ENCODE data around the gene LTB4R. TPM values are rescaled to one million over a fixed set of nuclear protein-coding genes. Genes with fewer than 3 reads are reported as not detected.

Gene LTB4R
- polyA plus RNA-seq, 1 experiment, result 0.98 TPM

GRCh38 chr14:24321212-24321975 is 10.1 kb downstream of the LTB4R start:
- no peak for DNase-seq (ENCODE audit: low read depth, low spot score)
- no peak overlapping the region for H3K27ac ChIP-seq (ENCODE audit: low read depth, low read length)
- ChIA-PET POLR2A (interaction anchor here (1.1 kb wide), 1 partner anchor 21 kb away, joined by 3 read pairs; the partner anchor contains the start of gene NOP9), CTCF (interaction anchor here (1.2 to 21.9 kb wide), 5 partner anchors 12 to 112 kb away, joined by 4 to 712 read pairs (median 18); partner anchors contain the start of genes CBLN3, CIDEB, KHNYN and LTB4R2)
- no peak for TF ChIP-seq CTCF (IDR thresholded peaks at IDR 0.05; ENCODE audit: low read depth, low read length)
- no peaks in the 10 kb centered on the region; the same call in 1 of the 2 replicates for H3K9me3 ChIP-seq (ENCODE audit: control insufficient read depth, insufficient read depth, low read length)
- H3K27me3 ChIP-seq (ENCODE audit: control insufficient read depth, insufficient read depth, low read length), result peaks cover 36% of the 10 kb centered on the region
- H3K4me3 ChIP-seq (ENCODE audit: low read depth, low read length), result no peak overlapping the region

- Histone ChIP-seq H3K27ac (ENCODE audit: low read depth, low read length) (no peak overlapping the region), H3K9me3 (ENCODE audit: control insufficient read depth, insufficient read depth, low read length) (no peaks in the 10 kb centered on the region), H3K27me3 (ENCODE audit: control insufficient read depth, insufficient read depth, low read length) (peaks cover 41% of the 10 kb centered on the region), H3K4me3 (ENCODE audit: low read depth, low read length) (no peak overlapping the region)
- no peak for DNase-seq (ENCODE audit: low read depth, low spot score)
- CTCF ChIA-PET, result interaction anchor here (0.6 to 21.9 kb wide), 4 partner anchors 11 to 170 kb away, joined by 3 to 712 read pairs (median 28); partner anchors contain the start of genes CBLN3, CIDEB, KHNYN and LTB4R2
- POLR2A ChIA-PET, result interaction anchor here (1.1 kb wide), 1 partner anchor 23 kb away, joined by 3 read pairs; the partner anchor contains the start of gene NOP9
- TF ChIP-seq CTCF (IDR thresholded peaks at IDR 0.05; ENCODE audit: low read depth, low read length), result no peak
Observed at GRCh38 chr14:24322672-24323071, 11.4 kb downstream of the LTB4R start.

GRCh38 chr14:24323341-24323740 is 12.0 kb downstream of the LTB4R start:
- Histone ChIP-seq H3K4me3 (ENCODE audit: low read depth, low read length) (no peak overlapping the region), H3K27me3 (ENCODE audit: control insufficient read depth, insufficient read depth, low read length) (peaks cover 39% of the 10 kb centered on the region), H3K27ac (ENCODE audit: low read depth, low read length) (no peak overlapping the region), H3K9me3 (ENCODE audit: control insufficient read depth, insufficient read depth, low read length) (no peaks in the 10 kb centered on the region)
- DNase-seq (ENCODE audit: low read depth, low spot score), result no peak
- ChIA-PET POLR2A (no interaction called here), CTCF (interaction anchor here (2.5 to 21.9 kb wide), 3 partner anchors 10 to 110 kb away, joined by 18 to 712 read pairs (median 38); partner anchors contain the start of genes CBLN3, CIDEB, KHNYN and LTB4R2)
- TF ChIP-seq CTCF (IDR thresholded peaks at IDR 0.05; ENCODE audit: low read depth, low read length), result no peak

GRCh38 chr14:24324024-24324423 is 12.7 kb downstream of the LTB4R start:
- Histone ChIP-seq H3K9me3 (ENCODE audit: control insufficient read depth, insufficient read depth, low read length) (no peaks in the 10 kb centered on the region), H3K27ac (ENCODE audit: low read depth, low read length) (no peak overlapping the region), H3K4me3 (ENCODE audit: low read depth, low read length) (no peak overlapping the region), H3K27me3 (ENCODE audit: control insufficient read depth, insufficient read depth, low read length) (peaks cover 34% of the 10 kb centered on the region)
- POLR2A ChIA-PET, result interaction anchor here (1.1 kb wide), 1 partner anchor 114 kb away, joined by 4 read pairs; no protein-coding TSS in a partner anchor
- CTCF ChIA-PET, result interaction anchor here (1.6 to 21.9 kb wide), 3 partner anchors 9 to 109 kb away, joined by 19 to 712 read pairs (median 38); partner anchors contain the start of genes CBLN3, CIDEB, KHNYN and LTB4R2
- DNase-seq (ENCODE audit: low read depth, low spot score), result no peak
- no peak for TF ChIP-seq CTCF (IDR thresholded peaks at IDR 0.05; ENCODE audit: low read depth, low read length)
